ENCODE results near the gene FXYD6. TPM values are rescaled to one million over a fixed set of nuclear protein-coding genes. Genes with fewer than 3 reads are reported as not detected.
A peak's percentile ranks its signal among the peaks of the same experiment; 100 is the strongest.

Gene FXYD6
- total and polyA plus RNA-seq, 3 donors from 2014 or later, result 186 to 439 (median 191) TPM

GRCh38 chr11:117833401-117833891 is 43.0 kb downstream of the FXYD6 start:
- H3K9me3 ChIP-seq, result no peaks in the 10 kb centered on the region
- H3K27me3 ChIP-seq, result no peaks in the 10 kb centered on the region
- 22 to 40% methylated on average over 4 to 7 of the region's 7 CpGs for WGBS, 2 donors
- DNase-seq, result peak; percentile 59
- no peaks in the 10 kb centered on the region for H3K36me3 ChIP-seq (ENCODE audit: low read depth, missing control alignments)
- TF ChIP-seq POLR2A (IDR thresholded peaks at IDR 0.05) (no peak), CTCF (IDR thresholded peaks at IDR 0.05) (no peak)
- H3K4me3 ChIP-seq, result no peak overlapping the region
- peak overlapping the region in 1 of 2 donors; percentile 36 for H3K27ac ChIP-seq
- peaks cover 53% of the 10 kb centered on the region for H3K4me1 ChIP-seq
- intact Hi-C loops (cut with DNase I; ENCODE audit: low total_unique reads), result no loop called here

- DNase-seq, result peak; percentile 10
- intact Hi-C loops (cut with DNase I; ENCODE audit: low total_unique reads), result no loop called here
- WGBS, 2 donors, result 86 to 93% methylated on average over 6 to 8 of the region's 8 CpGs
- Histone ChIP-seq H3K9me3 (no peaks in the 10 kb centered on the region), H3K27me3 (no peaks in the 10 kb centered on the region), H3K4me1 (peaks cover 53% of the 10 kb centered on the region), H3K27ac (no peak overlapping the region), H3K4me3 (no peak overlapping the region), H3K36me3 (ENCODE audit: low read depth, missing control alignments) (no peaks in the 10 kb centered on the region)
- no peak for TF ChIP-seq CTCF (IDR thresholded peaks at IDR 0.05)
- TF ChIP-seq POLR2A (IDR thresholded peaks at IDR 0.05), result no peak
Measured at GRCh38 chr11:117832511-117832910, 43.9 kb downstream of the FXYD6 start.

DNA sequence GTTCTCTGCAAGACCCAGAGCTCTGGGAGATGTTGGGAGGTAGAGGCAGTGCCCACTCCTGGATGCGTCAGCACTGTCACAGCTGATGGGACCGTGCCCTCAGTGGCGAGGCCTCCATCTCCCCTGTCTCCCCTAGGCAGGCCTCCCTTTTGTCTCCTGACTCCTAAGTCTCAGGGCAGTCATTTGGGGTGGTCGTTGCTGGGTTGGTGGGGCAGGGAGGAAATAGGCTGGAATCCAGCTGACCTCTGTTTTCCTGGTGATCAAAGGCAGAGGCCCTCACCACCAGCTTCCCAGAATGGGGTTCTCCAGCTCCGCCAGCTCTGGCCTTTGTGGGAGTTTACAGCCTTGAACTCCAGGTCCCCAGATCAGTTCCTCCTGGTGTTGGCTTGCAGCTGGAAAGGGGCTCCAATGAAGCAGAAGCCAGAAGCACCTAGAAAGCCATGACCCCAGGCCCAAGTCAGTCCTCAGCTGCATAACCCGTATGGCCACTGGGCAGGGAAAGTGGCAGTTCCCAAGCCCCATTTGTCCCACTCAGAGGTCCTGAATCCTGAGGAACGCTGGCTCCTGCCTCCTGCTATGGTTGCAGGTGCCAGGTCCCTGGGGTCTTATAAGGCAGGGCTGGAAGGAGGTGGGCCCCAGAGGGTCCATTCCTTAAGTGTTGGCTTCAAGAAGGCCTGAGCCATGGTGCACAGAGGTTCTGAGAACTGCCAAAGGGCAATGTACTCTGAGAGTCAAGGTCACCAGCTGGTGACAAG is 44.6 kb downstream of the FXYD6 start:
- TF ChIP-seq POLR2A (IDR thresholded peaks at IDR 0.05), result no peak
- no peak for TF ChIP-seq CTCF (IDR thresholded peaks at IDR 0.05)
- peak; percentile 13 for DNase-seq
- Histone ChIP-seq H3K27ac (no peak overlapping the region), H3K9me3 (no peaks in the 10 kb centered on the region), H3K27me3 (no peaks in the 10 kb centered on the region), H3K4me1 (peaks cover 51% of the 10 kb centered on the region), H3K4me3 (no peak overlapping the region), H3K36me3 (ENCODE audit: low read depth, missing control alignments) (no peaks in the 10 kb centered on the region)
- intact Hi-C loops (cut with DNase I; ENCODE audit: low total_unique reads), result no loop called here
- 76 to 77% methylated on average over 4 to 7 of the region's 7 CpGs for WGBS, 2 donors

DNA sequence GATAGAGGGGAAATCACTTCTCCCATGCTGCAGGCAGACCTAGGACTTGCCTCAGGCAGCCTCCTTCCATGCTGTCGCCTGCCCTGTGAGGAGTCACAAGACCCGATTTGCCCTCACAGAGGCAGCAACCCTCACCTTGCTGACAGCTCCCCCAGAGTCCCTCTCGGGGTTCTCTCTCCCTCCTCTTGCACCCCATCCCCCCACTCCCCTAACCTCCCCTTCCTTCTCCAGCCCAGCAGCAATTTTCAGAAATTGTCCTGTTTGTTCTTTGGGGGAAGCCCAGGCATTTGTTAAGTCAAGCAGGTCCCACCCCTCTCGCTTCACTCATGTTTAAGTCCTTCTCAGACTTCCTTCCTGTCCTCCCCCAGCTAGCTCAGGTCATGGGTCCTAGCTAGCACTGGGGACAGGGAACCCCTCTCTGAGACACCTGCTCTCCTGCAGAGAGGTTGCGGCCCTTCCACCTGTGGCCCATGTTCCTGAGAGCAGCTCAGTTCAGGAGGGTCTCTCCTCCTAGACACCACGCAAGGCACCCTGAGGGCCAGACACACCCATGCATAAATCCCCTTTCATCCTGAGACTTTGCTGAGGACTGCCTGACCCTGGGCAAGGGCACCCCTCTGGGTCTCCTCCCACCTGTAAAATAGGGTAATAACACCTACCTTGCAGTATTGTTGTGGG is 45.6 kb downstream of the FXYD6 start:
- WGBS, 2 donors, result 73% methylated on average over 6 of the region's 6 CpGs
- intact Hi-C loops (cut with DNase I; ENCODE audit: low total_unique reads), result no loop called here

More for the DNA sequence above, 45.6 kb downstream of the FXYD6 start:
- no peaks in the 10 kb centered on the region for H3K27me3 ChIP-seq
- no peak overlapping the region for H3K27ac ChIP-seq
- TF ChIP-seq POLR2A (IDR thresholded peaks at IDR 0.05) (no peak), CTCF (IDR thresholded peaks at IDR 0.05) (no peak)
- H3K4me1 ChIP-seq, result peaks cover 48% of the 10 kb centered on the region
- H3K4me3 ChIP-seq, result no peak overlapping the region
- DNase-seq, result peak; percentile 16
- no peaks in the 10 kb centered on the region for H3K9me3 ChIP-seq
- H3K36me3 ChIP-seq (ENCODE audit: low read depth, missing control alignments), result no peaks in the 10 kb centered on the region

Data from testis (tissue), 3 donors.